Uterus (tissue), 2 donors: ENCODE data around the gene TIMM10B.

Source experiments
- POLR2A ChIP-seq, 2 donors: fragments of 450-650 bp; IDR thresholded peaks; one replicate each; pipeline ENCODE4 v1.6.1; 2016; ENCODE audit warnings: antibody characterized with exemption in 2 of 2, mild to moderate bottlenecking in 1 of 2, moderate library complexity in 1 of 2
- TF ChIP-seq, protein P1 (sequence below), 4 experiments: fragments of 200-600 bp in 2 of 4; fragments of 450-650 bp in 2 of 4; sonication (generic) in 2 of 4; IDR thresholded peaks; one replicate each; pipeline ENCODE4 v1.5.1; 2016 to 2019; ENCODE audit warnings: antibody characterized with exemption in 4 of 4, mild to moderate bottlenecking in 2 of 4, moderate library complexity in 1 of 4

DNA sequence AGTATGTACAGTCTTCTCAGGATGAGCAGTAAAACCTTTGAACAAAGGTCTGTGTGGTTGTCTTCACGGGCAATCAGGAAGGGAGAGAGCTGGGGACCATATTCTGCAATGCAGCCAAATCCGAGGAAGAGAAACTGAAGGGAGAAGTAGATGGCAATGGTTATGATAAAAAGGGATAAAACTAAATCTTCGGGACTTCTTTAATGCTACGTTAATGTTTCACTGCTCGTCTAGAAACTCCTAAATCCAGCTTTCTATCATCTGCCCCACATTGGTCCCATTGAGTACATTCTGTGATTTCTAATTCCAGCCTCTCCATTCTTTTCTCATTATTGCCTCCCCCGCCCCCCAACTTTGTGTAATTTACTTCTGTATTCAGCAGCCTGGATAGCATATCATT is 1.7 kb downstream of the TIMM10B start:
- TF ChIP-seq, protein P1, sequence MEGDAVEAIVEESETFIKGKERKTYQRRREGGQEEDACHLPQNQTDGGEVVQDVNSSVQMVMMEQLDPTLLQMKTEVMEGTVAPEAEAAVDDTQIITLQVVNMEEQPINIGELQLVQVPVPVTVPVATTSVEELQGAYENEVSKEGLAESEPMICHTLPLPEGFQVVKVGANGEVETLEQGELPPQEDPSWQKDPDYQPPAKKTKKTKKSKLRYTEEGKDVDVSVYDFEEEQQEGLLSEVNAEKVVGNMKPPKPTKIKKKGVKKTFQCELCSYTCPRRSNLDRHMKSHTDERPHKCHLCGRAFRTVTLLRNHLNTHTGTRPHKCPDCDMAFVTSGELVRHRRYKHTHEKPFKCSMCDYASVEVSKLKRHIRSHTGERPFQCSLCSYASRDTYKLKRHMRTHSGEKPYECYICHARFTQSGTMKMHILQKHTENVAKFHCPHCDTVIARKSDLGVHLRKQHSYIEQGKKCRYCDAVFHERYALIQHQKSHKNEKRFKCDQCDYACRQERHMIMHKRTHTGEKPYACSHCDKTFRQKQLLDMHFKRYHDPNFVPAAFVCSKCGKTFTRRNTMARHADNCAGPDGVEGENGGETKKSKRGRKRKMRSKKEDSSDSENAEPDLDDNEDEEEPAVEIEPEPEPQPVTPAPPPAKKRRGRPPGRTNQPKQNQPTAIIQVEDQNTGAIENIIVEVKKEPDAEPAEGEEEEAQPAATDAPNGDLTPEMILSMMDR (IDR thresholded peaks at IDR 0.05) = no peak
- TF ChIP-seq POLR2A (IDR thresholded peaks at IDR 0.05) = no peak
